DLD1 (cell line): ENCODE measurements around the gene BCL2A1.
"Not testable (repeated sequence)": the region's sequence is repeated elsewhere in the genome, so short reads cannot be mapped to it uniquely, and the experiment has no call there.

Experiments used
- in situ Hi-C: cut with HindIII; loops from 2 replicates; pipeline ENCODE4 v1.10.0; 2017; ENCODE audit warnings: low sequenced_read_pairs

Gene BCL2A1

GRCh38 chr15:79970624-79971434 lies at the start of gene BCL2A1:
TSS of gene BCL2A1 (minus strand) at chr15:79971196. CDS start at chr15:79971119, 77 bp downstream.
- in situ Hi-C loops: no loop called here

GRCh38 chr15:80020731-80021130 lies 49.7 kb upstream of the BCL2A1 start:
- in situ Hi-C loops: no loop called here

GRCh38 chr15:80020149-80020548 lies 49.2 kb upstream of the BCL2A1 start:
- in situ Hi-C loops: not testable (repeated sequence)

- in situ Hi-C loops: no loop called here
Measured at GRCh38 chr15:80019168-80019745, 48.3 kb upstream of the BCL2A1 start.

- in situ Hi-C loops: not testable (repeated sequence)
Measured at GRCh38 chr15:80017139-80017538, 46.1 kb upstream of the BCL2A1 start.

GRCh38 chr15:80016506-80016905 lies 45.5 kb upstream of the BCL2A1 start:
- in situ Hi-C loops: not testable (repeated sequence)

- in situ Hi-C loops: no loop called here
Measured at GRCh38 chr15:80015156-80015555, 44.2 kb upstream of the BCL2A1 start.

GRCh38 chr15:80014186-80014585 lies 43.2 kb upstream of the BCL2A1 start:
- in situ Hi-C loops: not testable (repeated sequence)

- in situ Hi-C loops: no loop called here
Measured at GRCh38 chr15:80012060-80012726, 41.2 kb upstream of the BCL2A1 start.

GRCh38 chr15:80011596-80011995 lies 40.6 kb upstream of the BCL2A1 start:
- in situ Hi-C loops: no loop called here

- in situ Hi-C loops: not testable (repeated sequence)
Measured at GRCh38 chr15:80011041-80011523, 40.1 kb upstream of the BCL2A1 start.

GRCh38 chr15:80010131-80010673 lies 39.2 kb upstream of the BCL2A1 start:
- in situ Hi-C loops: no loop called here

- in situ Hi-C loops: no loop called here
Measured at GRCh38 chr15:80007532-80007931, 36.5 kb upstream of the BCL2A1 start.

GRCh38 chr15:80006946-80007345 lies 36.0 kb upstream of the BCL2A1 start:
- in situ Hi-C loops: no loop called here

GRCh38 chr15:80003934-80004472 lies 33.0 kb upstream of the BCL2A1 start:
- in situ Hi-C loops: no loop called here

- in situ Hi-C loops: no loop called here
Measured at GRCh38 chr15:80003171-80003570, 32.2 kb upstream of the BCL2A1 start.

GRCh38 chr15:80002267-80002666 lies 31.3 kb upstream of the BCL2A1 start:
- in situ Hi-C loops: no loop called here

GRCh38 chr15:79994615-79995014 lies 23.6 kb upstream of the BCL2A1 start:
- in situ Hi-C loops: no loop called here

GRCh38 chr15:79991826-79992225 lies 20.8 kb upstream of the BCL2A1 start:
- in situ Hi-C loops: no loop called here

- in situ Hi-C loops: no loop called here
Measured at GRCh38 chr15:79990997-79991334, 20.0 kb upstream of the BCL2A1 start.

- in situ Hi-C loops: no loop called here
Measured at GRCh38 chr15:79990280-79990996, 19.4 kb upstream of the BCL2A1 start.
